K562 (cell line): ENCODE results near the gene DAPK2. TPM values are rescaled to one million over a fixed set of nuclear protein-coding genes. Genes with fewer than 3 reads are reported as not detected.
A peak's percentile ranks its signal among the peaks of the same experiment; 100 is the strongest.

Source experiments
- ATAC-seq: fragments of 200-7000 bp; cut with Tn5 transposase; 3 replicates; pipeline ENCODE4 v1.9.1; 2020; ENCODE audit warnings: moderate library complexity
- BruUV-seq: library from RNA; stranded (reverse); fragments of 400-500 nt; replicated peaks from 2 replicates; lab custom pipeline; 2021; lab: Mats Ljungman, UMichigan
- CTCF ChIA-PET: fragments of 300-600 bp; formaldehyde crosslinking; extraction: SDS; loops from one replicate; lab custom pipeline; 2021; ENCODE audit warnings: low intra/inter-chr PET ratio; lab: Yijun Ruan, JAX
- POLR2A ChIA-PET: fragments of 300-600, 350-650 bp; sonication (Branson Sonifier 250); formaldehyde crosslinking; extraction: SDS; loops from one replicate; lab custom pipeline; 2021; ENCODE audit warnings: antibody characterized with exemption, inconsistent platforms; lab: Yijun Ruan, JAX
- DNase-seq, 4 experiments: peaks; one replicate each; pipeline versions ENCODE4 v3.0.0 to v3.0.0-alpha.2; 2011 to 2018; ENCODE audit warnings: low spot score in 3 of 4, mixed read lengths in 3 of 4; ENCODE audit errors: extremely low read depth in 1 of 4
- FAIRE-seq: peaks from 2 replicates; lab custom pipeline; 2011; peaks lifted over from hg19 to GRCh38; lab: Jason Lieb, UNC
- H2AFZ ChIP-seq: 2 replicates; pipeline ENCODE4 v1.6.0; 2011; ENCODE audit warnings: low read depth, low read length, control low read depth, inconsistent platforms
- H3K27ac ChIP-seq: fragments of 200-600 bp; 3 replicates; pipeline ENCODE4 v1.8.0; 2011; ENCODE audit warnings: low read depth, mild to moderate bottlenecking, control low read depth, inconsistent platforms, low read length, moderate library complexity, mixed read lengths; ENCODE audit errors: extremely low read depth
- H3K27me3 ChIP-seq, 2 experiments: fragments of 300-600 bp in 1 of 2; 2 replicates in 1 of 2; 3 replicates in 1 of 2; pipeline versions ENCODE4 v1.6.0 to v1.8.0; 2011; ENCODE audit warnings: inconsistent platforms in 2 of 2, low read length in 2 of 2, mild to moderate bottlenecking in 1 of 2, mixed read lengths in 1 of 2, moderate library complexity in 1 of 2; ENCODE audit not compliant: control insufficient read depth in 2 of 2, insufficient read depth in 2 of 2
- H3K36me3 ChIP-seq: fragments of 300-600 bp; 3 replicates; pipeline ENCODE4 v1.8.0; 2011; ENCODE audit warnings: mild to moderate bottlenecking, low read length, inconsistent platforms; ENCODE audit not compliant: control insufficient read depth, insufficient read depth
- H3K4me1 ChIP-seq, 2 experiments: fragments of 200-600 bp in 1 of 2; replicated peaks in 1 of 2; 2 replicates in 1 of 2; 3 replicates in 1 of 2; pipeline versions ENCODE4 v1.5.1 to v1.8.0; 2011; ENCODE audit warnings: inconsistent platforms in 2 of 2, low read length in 2 of 2, mild to moderate bottlenecking in 1 of 2, mixed read lengths in 1 of 2, moderate library complexity in 1 of 2; ENCODE audit not compliant: control insufficient read depth in 2 of 2, insufficient read depth in 2 of 2
- H3K4me2 ChIP-seq: 2 replicates; pipeline ENCODE4 v1.6.1; 2011; ENCODE audit warnings: low read length, control low read depth, inconsistent platforms, mixed read lengths; ENCODE audit not compliant: insufficient read depth
- H3K4me3 ChIP-seq: fragments of 200-600 bp; sonication (generic), shearing (Covaris generic); 2 replicates; pipeline ENCODE4 v1.5.1; 2016; ENCODE audit warnings: control low read depth, inconsistent platforms
- H3K79me2 ChIP-seq: fragments of 200-600 bp; 3 replicates; pipeline ENCODE4 v1.8.0; 2011; ENCODE audit warnings: low read length, inconsistent platforms; ENCODE audit not compliant: control insufficient read depth, insufficient read depth
- H3K9ac ChIP-seq, 2 experiments: 2 replicates each; pipeline versions ENCODE4 v1.6.0 to v1.6.1; 2011; ENCODE audit warnings: low read depth in 2 of 2, low read length in 2 of 2, control low read depth in 1 of 2, inconsistent platforms in 1 of 2, mild to moderate bottlenecking in 1 of 2, mixed read lengths in 1 of 2; ENCODE audit not compliant: insufficient read depth in 1 of 2
- H3K9me1 ChIP-seq: one replicate; pipeline ENCODE4 v1.6.0; 2011; ENCODE audit warnings: inconsistent platforms, mild to moderate bottlenecking, low read length, moderate library complexity; ENCODE audit not compliant: control insufficient read depth, insufficient read depth
- H3K9me3 ChIP-seq: replicated peaks from 2 replicates; pipeline ENCODE4 v1.5.1; 2011; ENCODE audit warnings: low read depth, low read length, inconsistent platforms; ENCODE audit not compliant: control insufficient read depth, insufficient read depth
- H4K20me1 ChIP-seq: replicated peaks from 2 replicates; pipeline ENCODE4 v1.6.1; 2011; ENCODE audit warnings: low read length, inconsistent platforms, mixed read lengths; ENCODE audit not compliant: control insufficient read depth, insufficient read depth
- CTCF ChIP-seq, 3 experiments: IDR thresholded peaks in 2 of 3; conservative IDR thresholded peaks in 1 of 3; 2 replicates each; pipeline ENCODE4 v1.5.1; 2011 to 2012; ENCODE audit warnings: low read length in 3 of 3, mild to moderate bottlenecking in 3 of 3, control low read depth in 2 of 3, improper control_type of control experiment in 1 of 3, inconsistent platforms in 1 of 3, low read depth in 1 of 3, mixed read lengths in 1 of 3, moderate library complexity in 1 of 3; ENCODE audit not compliant: insufficient read depth in 2 of 3
- MGA ChIP-seq: fragments of 450-650 bp; IDR thresholded peaks from 2 replicates; pipeline ENCODE4 v1.6.1; 2016; ENCODE audit warnings: mild to moderate bottlenecking, moderate library complexity
- PHF21A ChIP-seq: fragments of 450-650 bp; IDR thresholded peaks from 2 replicates; pipeline ENCODE4 v1.6.1; 2017; ENCODE audit warnings: low read depth, borderline replicate concordance
- ZNF134 ChIP-seq: fragments of 250-450 bp; sonication (Bioruptor Pico); conservative IDR thresholded peaks from 2 replicates; pipeline ENCODE4 v1.4.0; 2020
- in situ Hi-C: fragments of 300-500 bp; cut with MboI; formaldehyde crosslinking; loops from 4 replicates; pipeline ENCODE4 v1.15.0; 2018; ENCODE audit warnings: inconsistent platforms, mixed read lengths
- intact Hi-C: fragments of 100-400 bp; cut with micrococcal nuclease; formaldehyde crosslinking; loops from 2 replicates; pipeline ENCODE4 v1.14.2; 2022
- polyA plus RNA-seq, 8 experiments: library from polyadenylated mRNA; depleted of rRNA in 4 of 8; stranded (reverse) in 5 of 8; unstranded in 3 of 8; fragments of >200 nt; fragmentation: Nextera tagmentation in 2 of 8; fragmentation: Illumina TruSeq in 1 of 8; extraction: Ambion mirVana in 2 of 8; extraction: Trizol in 1 of 8; gene quantifications; 2 replicates each; pipeline versions ENCODE4 v1.2.1 to v1.2.3, GENCODE V29; 2011 to 2014; ENCODE audit warnings: inconsistent platforms in 1 of 8, missing spikeins in 1 of 8
- total RNA-seq, 7 experiments: library from RNA; depleted of rRNA in 6 of 7; stranded (reverse); fragments of >200 nt in 6 of 7; fragmentation: Illumina TruSeq in 2 of 7; extraction: Trizol in 2 of 7; gene quantifications; 2 replicates each; pipeline versions ENCODE4 v1.2.1 to v1.2.3, GENCODE V29; 2011 to 2021; ENCODE audit warnings: low replicate concordance in 1 of 7

Gene DAPK2
- total and polyA plus RNA-seq, 9 of the 15 experiments (the other 6 are each of a cell fraction or from before 2014, with no cell fraction given) = 0.14 to 5.2 (median 2.2) TPM

GRCh38 chr15:64092075-64092820, 46.0 kb upstream of the DAPK2 start:
- Histone ChIP-seq H3K4me3 (peak overlapping the region; percentile 81), H4K20me1 (peaks cover 11% of the 10 kb centered on the region), H2AFZ (no peak overlapping the region; the same call in 1 of the 2 replicates), H3K36me3 (peaks cover 36% of the 10 kb centered on the region; the same call in 2 of the 3 replicates), H3K27ac (peak overlapping the region; percentile 99), H3K9me3 (0 out of 2 replicates have a peak, but pooled peaks cover 2% of the 10 kb centered on the region), H3K4me2 (peak overlapping the region; percentile 95), H3K4me1 (peaks cover 8 to 22% of the 10 kb centered on the region in 2 experiments), H3K9me1 (no peaks in the 10 kb centered on the region), H3K79me2 (peaks cover 88% of the 10 kb centered on the region), H3K9ac (peak overlapping the region; percentile 41 to 94; a peak in 3 of 4 replicates), H3K27me3 (no peaks in the 10 kb centered on the region)
- ChIA-PET CTCF (interaction anchor here (0.8 to 3.1 kb wide), 3 partner anchors 265 to 340 kb away, joined by 3 to 18 read pairs (median 3); no protein-coding TSS in a partner anchor), POLR2A (interaction anchor here (0.5 to 2.3 kb wide), 5 partner anchors 13 to 160 kb away, joined by 4 to 11 read pairs (median 6); no protein-coding TSS in a partner anchor)
- intact Hi-C loops (no loop called here), in situ Hi-C loops (no loop called here)
- no TSS peak for BruUV-seq
- DNase-seq (peak in 3 of 4 experiments; percentile 28 to 51 (median 30)), FAIRE-seq (peak; percentile 48), ATAC-seq (no peak)
- TF ChIP-seq CTCF (IDR thresholded peaks at IDR 0.05 in 2 of 3, conservative IDR thresholded peaks at IDR 0.05 in 1 of 3; ENCODE audit: insufficient read depth in 2 of 3, low read depth in 1 of 3, low read length in 3 of 3) (peak in 2 of 3 experiments; percentile 20 to 47; a peak in 2 of 6 replicates), ZNF134 (no peak), MGA (no peak), PHF21A (no peak)
